Sigmoid colon (tissue), 4 donors: ENCODE measurements around the gene XPO6.

Experiments used
- CTCF ChIP-seq, 4 experiments: fragments of 450-650 bp in 3 of 4; fragments of 200-600 bp in 1 of 4; IDR thresholded peaks; one replicate each; pipeline ENCODE4 v1.5.1; 2016 to 2019; ENCODE audit warnings: antibody characterized with exemption in 4 of 4, mild to moderate bottlenecking in 3 of 4, moderate library complexity in 2 of 4
- EP300 ChIP-seq, 4 donors: sonication (generic); formaldehyde crosslinking; IDR thresholded peaks; one replicate each; pipeline ENCODE4 v1.6.1; 2017; ENCODE audit warnings: antibody characterized with exemption in 4 of 4
- POLR2A ChIP-seq, 2 donors: fragments of 450-650 bp; IDR thresholded peaks; one replicate each; pipeline ENCODE4 v1.6.1; 2016; ENCODE audit warnings: antibody characterized with exemption in 2 of 2, mild to moderate bottlenecking in 2 of 2, moderate library complexity in 2 of 2
- POLR2AphosphoS5 ChIP-seq, 4 donors: sonication (generic); formaldehyde crosslinking; IDR thresholded peaks; one replicate each; pipeline ENCODE4 v1.6.1; 2017; ENCODE audit warnings: antibody characterized with exemption in 4 of 4

GRCh38 chr16:28087140-28087660, 124.6 kb downstream of the XPO6 start:
- no peak for TF ChIP-seq CTCF (IDR thresholded peaks at IDR 0.05)
- no peak for TF ChIP-seq POLR2A (IDR thresholded peaks at IDR 0.05)
- no peak for TF ChIP-seq POLR2AphosphoS5 (IDR thresholded peaks at IDR 0.05)
- no peak for TF ChIP-seq EP300 (IDR thresholded peaks at IDR 0.05)
